ENCODE results near the gene PUS10. TPM values are rescaled to one million over a fixed set of nuclear protein-coding genes. Genes with fewer than 3 reads are reported as not detected.

PUS10 gene
- total RNA-seq, 4 donors from 2014 or later = 11.8 to 20.6 (median 16.2) TPM

- H3K4me1 ChIP-seq = no peaks in the 10 kb centered on the region
- H3K27ac ChIP-seq = no peak overlapping the region
- TF ChIP-seq POLR2A (IDR thresholded peaks at IDR 0.05) (no peak), CTCF (IDR thresholded peaks at IDR 0.05) (no peak)
- intact Hi-C loops (cut with DNase I) = loop anchor here (10.0 kb wide), 1 partner anchor 211 kb away; no protein-coding TSS in a partner anchor
- no peaks in the 10 kb centered on the region for H3K36me3 ChIP-seq
- H3K9me3 ChIP-seq = no peaks in the 10 kb centered on the region
- WGBS, 2 donors = 93% methylated on average over 3 of the region's 3 CpGs
- no peaks in the 10 kb centered on the region for H3K27me3 ChIP-seq
- DNase-seq = no peak
- no peak overlapping the region for H3K4me3 ChIP-seq (replicated peaks in 1 of 3)
Observed at GRCh38 chr2:61005736-61006135, 12.3 kb downstream of the PUS10 start.

GRCh38 chr2:60998628-60999545, 19.2 kb downstream of the PUS10 start:
- TF ChIP-seq POLR2A (IDR thresholded peaks at IDR 0.05) (no peak), CTCF (IDR thresholded peaks at IDR 0.05) (peak in 5 of 6 experiments; percentile 31 to 76 (median 62))
- H3K4me3 ChIP-seq (replicated peaks in 1 of 3) = no peak overlapping the region
- H3K36me3 ChIP-seq = no peaks in the 10 kb centered on the region
- H3K27me3 ChIP-seq = no peaks in the 10 kb centered on the region
- 85 to 88% methylated on average over 4 of the region's 4 CpGs for WGBS, 2 donors
- H3K27ac ChIP-seq = no peak overlapping the region
- no peak for DNase-seq
- H3K9me3 ChIP-seq = no peaks in the 10 kb centered on the region
- no peaks in the 10 kb centered on the region for H3K4me1 ChIP-seq
- intact Hi-C loops (cut with DNase I) = loop anchor here (5.0 kb wide), 1 partner anchor 292 kb away; no protein-coding TSS in a partner anchor

- Histone ChIP-seq H3K4me1 (no peaks in the 10 kb centered on the region), H3K27me3 (no peaks in the 10 kb centered on the region), H3K27ac (no peak overlapping the region), H3K36me3 (no peaks in the 10 kb centered on the region), H3K9me3 (no peaks in the 10 kb centered on the region), H3K4me3 (replicated peaks in 1 of 3) (no peak overlapping the region)
- DNase-seq = no peak
- TF ChIP-seq CTCF (IDR thresholded peaks at IDR 0.05) (no peak), POLR2A (IDR thresholded peaks at IDR 0.05) (no peak)
- intact Hi-C loops (cut with DNase I) = no loop called here
Observed at GRCh38 chr2:60994131-60994530, 23.9 kb downstream of the PUS10 start.

- WGBS, 2 donors = 79 to 83% methylated on average over 7 of the region's 7 CpGs
- intact Hi-C loops (cut with DNase I) = no loop called here
- Histone ChIP-seq H3K9me3 (no peaks in the 10 kb centered on the region), H3K27ac (no peak overlapping the region), H3K4me1 (no peaks in the 10 kb centered on the region), H3K36me3 (no peaks in the 10 kb centered on the region), H3K4me3 (replicated peaks in 1 of 3) (no peak overlapping the region), H3K27me3 (no peaks in the 10 kb centered on the region)
- DNase-seq = peak in 1 of 2 donors; percentile 11
- TF ChIP-seq POLR2A (IDR thresholded peaks at IDR 0.05) (no peak), CTCF (IDR thresholded peaks at IDR 0.05) (no peak)
Observed at GRCh38 chr2:60992985-60993392, 25.1 kb downstream of the PUS10 start.

- TF ChIP-seq CTCF (IDR thresholded peaks at IDR 0.05) (no peak), POLR2A (IDR thresholded peaks at IDR 0.05) (no peak)
- WGBS, 2 donors = 95 to 98% methylated on average over 4 of the region's 4 CpGs
- intact Hi-C loops (cut with DNase I) = no loop called here
- H3K27me3 ChIP-seq = no peaks in the 10 kb centered on the region
- DNase-seq = no peak
- H3K27ac ChIP-seq = no peak overlapping the region
- no peak overlapping the region for H3K4me3 ChIP-seq (replicated peaks in 1 of 3)
- no peaks in the 10 kb centered on the region for H3K36me3 ChIP-seq
- H3K4me1 ChIP-seq = no peaks in the 10 kb centered on the region
- no peaks in the 10 kb centered on the region for H3K9me3 ChIP-seq
Observed at GRCh38 chr2:60991644-60992043, 26.4 kb downstream of the PUS10 start.
